ENCODE results near the gene ADGRG6.
"Not testable (repeated sequence)": the region's sequence is repeated elsewhere in the genome, so short reads cannot be mapped to it uniquely, and the experiment has no call there.

The ADGRG6 gene

DNA sequence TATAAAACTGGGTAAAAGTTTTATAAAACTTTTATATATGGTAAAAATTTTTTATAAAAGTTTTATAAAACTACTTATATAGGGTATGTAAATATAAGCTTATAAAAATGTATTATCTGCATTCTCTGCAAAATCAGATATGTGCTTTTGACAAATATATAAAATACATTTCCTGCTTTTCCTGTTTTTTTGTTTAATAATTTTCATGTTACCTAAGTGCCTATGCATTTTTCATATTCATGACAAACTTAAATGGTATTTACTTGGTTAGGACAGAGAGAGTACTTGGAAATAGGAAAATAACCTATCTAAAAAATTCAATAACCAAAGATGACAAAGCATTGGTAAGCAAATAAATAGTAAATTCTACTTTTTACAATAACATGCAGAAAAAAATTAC, 41.2 kb downstream of the ADGRG6 start:
- TF ChIP-seq, protein P1, sequence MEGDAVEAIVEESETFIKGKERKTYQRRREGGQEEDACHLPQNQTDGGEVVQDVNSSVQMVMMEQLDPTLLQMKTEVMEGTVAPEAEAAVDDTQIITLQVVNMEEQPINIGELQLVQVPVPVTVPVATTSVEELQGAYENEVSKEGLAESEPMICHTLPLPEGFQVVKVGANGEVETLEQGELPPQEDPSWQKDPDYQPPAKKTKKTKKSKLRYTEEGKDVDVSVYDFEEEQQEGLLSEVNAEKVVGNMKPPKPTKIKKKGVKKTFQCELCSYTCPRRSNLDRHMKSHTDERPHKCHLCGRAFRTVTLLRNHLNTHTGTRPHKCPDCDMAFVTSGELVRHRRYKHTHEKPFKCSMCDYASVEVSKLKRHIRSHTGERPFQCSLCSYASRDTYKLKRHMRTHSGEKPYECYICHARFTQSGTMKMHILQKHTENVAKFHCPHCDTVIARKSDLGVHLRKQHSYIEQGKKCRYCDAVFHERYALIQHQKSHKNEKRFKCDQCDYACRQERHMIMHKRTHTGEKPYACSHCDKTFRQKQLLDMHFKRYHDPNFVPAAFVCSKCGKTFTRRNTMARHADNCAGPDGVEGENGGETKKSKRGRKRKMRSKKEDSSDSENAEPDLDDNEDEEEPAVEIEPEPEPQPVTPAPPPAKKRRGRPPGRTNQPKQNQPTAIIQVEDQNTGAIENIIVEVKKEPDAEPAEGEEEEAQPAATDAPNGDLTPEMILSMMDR (IDR thresholded peaks at IDR 0.05; ENCODE audit: extremely low read depth, insufficient read depth, missing control alignments): no peak
- in situ Hi-C loops (cut with MboI; ENCODE audit: low pct_unique_long_range_greater_than_20kb, low sequenced_read_pairs, unreplicated experiment): no loop called here
- DNase-seq (ENCODE audit: low spot score): no peak

DNA sequence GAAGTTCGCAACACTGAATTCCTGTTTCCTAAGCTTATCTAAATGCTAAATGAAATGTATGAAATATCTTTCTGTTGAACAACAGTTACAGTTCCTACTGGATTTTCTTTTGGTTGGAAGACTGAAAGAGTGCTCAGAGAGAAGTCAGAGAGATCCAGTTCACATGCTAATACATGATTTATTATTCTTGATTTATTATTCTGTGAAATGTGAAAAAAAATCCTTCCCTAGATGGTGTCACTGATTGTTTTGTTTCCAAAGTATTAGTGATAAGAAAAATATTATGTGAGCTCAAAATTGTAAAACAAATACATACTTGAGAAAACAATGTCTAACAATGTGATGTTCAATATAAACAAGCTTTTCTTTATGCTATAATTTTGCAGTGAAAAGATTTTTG, 42.1 kb downstream of the ADGRG6 start:
- TF ChIP-seq, protein P1 (IDR thresholded peaks at IDR 0.05; ENCODE audit: extremely low read depth, insufficient read depth, missing control alignments): no peak
- DNase-seq (ENCODE audit: low spot score): no peak
- in situ Hi-C loops (cut with MboI; ENCODE audit: low pct_unique_long_range_greater_than_20kb, low sequenced_read_pairs, unreplicated experiment): no loop called here

- TF ChIP-seq, protein P1 (IDR thresholded peaks at IDR 0.05; ENCODE audit: extremely low read depth, insufficient read depth, missing control alignments): no peak
- no peak for DNase-seq (ENCODE audit: low spot score)
- in situ Hi-C loops (cut with MboI; ENCODE audit: low pct_unique_long_range_greater_than_20kb, low sequenced_read_pairs, unreplicated experiment): no loop called here
Measured at GRCh38 chr6:142345261-142345660, 43.5 kb downstream of the ADGRG6 start.

DNA sequence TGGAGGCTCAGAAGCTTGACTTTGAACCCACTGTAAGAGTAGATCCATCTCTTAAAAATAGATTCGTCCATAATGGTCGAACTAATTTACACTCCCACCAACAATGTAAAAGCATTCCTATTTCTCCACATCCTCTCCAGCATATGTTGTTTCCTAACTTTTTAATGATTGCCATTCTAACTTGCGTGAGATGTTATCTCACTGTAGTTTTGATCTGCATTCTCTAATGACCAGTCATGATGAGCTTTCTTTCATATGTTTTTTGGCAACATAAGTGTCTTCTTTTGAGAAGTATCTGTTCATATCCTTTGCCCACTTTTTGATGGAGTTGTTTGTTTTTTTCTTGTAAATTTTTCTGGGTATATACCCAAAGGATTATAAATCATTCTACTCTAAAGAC, 44.4 kb downstream of the ADGRG6 start:
- in situ Hi-C loops (cut with MboI; ENCODE audit: low pct_unique_long_range_greater_than_20kb, low sequenced_read_pairs, unreplicated experiment); DNase-seq (ENCODE audit: low spot score): not testable (repeated sequence)

DNA sequence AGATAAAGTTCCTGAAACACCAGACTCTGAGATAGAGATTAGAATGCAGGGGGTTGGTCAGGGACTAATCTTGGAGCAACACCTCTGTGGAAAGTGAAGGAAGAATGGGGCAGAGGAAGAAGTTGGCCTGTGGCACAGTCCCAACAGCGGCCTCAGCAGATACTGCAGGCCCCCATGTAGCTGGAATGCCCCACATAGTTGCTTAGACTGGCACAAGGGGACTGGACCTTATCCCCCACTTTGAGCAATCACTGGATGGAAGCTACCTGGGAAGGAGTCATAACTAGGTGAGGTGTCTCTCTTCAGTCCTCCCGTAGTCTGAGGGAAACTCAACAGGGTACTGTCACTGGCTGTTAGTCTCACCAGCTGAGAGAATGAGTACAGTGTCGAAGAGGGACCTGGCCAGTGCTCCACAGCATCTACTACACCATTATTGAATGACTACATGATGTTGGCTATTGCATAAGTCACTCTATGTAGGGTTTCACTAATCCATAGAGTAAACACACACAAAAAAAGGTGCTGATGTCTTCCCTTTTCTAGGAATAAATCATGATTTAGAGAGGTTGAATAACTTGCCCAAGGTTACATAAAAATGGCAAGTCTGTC, 47.5 kb downstream of the ADGRG6 start:
- in situ Hi-C loops (cut with MboI; ENCODE audit: low pct_unique_long_range_greater_than_20kb, low sequenced_read_pairs, unreplicated experiment): no loop called here
- no peak for DNase-seq (ENCODE audit: low spot score)
- TF ChIP-seq, protein P1 (IDR thresholded peaks at IDR 0.05; ENCODE audit: extremely low read depth, insufficient read depth, missing control alignments): no peak

- TF ChIP-seq, protein P1 (IDR thresholded peaks at IDR 0.05; ENCODE audit: extremely low read depth, insufficient read depth, missing control alignments): no peak
- in situ Hi-C loops (cut with MboI; ENCODE audit: low pct_unique_long_range_greater_than_20kb, low sequenced_read_pairs, unreplicated experiment): no loop called here
- DNase-seq (ENCODE audit: low spot score): no peak
Measured at GRCh38 chr6:142350309-142350708, 48.5 kb downstream of the ADGRG6 start.

DNA sequence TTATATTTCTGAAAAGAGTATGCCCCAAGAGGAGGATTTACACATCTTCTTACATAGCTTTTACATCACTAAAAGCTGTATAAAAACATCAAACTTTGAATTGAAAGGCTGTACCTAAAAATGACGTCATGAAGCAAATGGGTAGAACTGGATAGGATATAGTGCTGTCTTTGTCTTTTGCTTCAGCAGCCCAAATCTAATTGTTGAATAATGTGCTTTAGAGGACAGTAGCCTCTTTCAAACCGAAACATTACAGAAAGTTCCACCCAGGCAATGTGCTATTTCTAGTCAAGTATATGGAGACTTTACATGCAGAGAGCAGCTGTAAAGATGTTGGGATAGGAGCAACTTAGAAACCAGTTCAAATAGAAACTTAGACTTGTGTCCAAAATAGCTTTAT, 51.9 kb downstream of the ADGRG6 start:
- TF ChIP-seq, protein P1 (IDR thresholded peaks at IDR 0.05; ENCODE audit: extremely low read depth, insufficient read depth, missing control alignments): no peak
- DNase-seq (ENCODE audit: low spot score): no peak
- in situ Hi-C loops (cut with MboI; ENCODE audit: low pct_unique_long_range_greater_than_20kb, low sequenced_read_pairs, unreplicated experiment): no loop called here
